HG03196 (cell line): Measurements from ENCODE around the gene PHACTR1.

Experiments
- ATAC-seq: cut with Tn5 transposase; IDR thresholded peaks from one replicate; pipeline ENCODE4 v1.9.1; 2021; ENCODE audit not compliant: unreplicated experiment

PHACTR1 gene

GRCh38 chr6:13275435-13275989 lies 558.9 kb downstream of the PHACTR1 start:
- ATAC-seq = no peak

GRCh38 chr6:13277231-13277630 lies 560.7 kb downstream of the PHACTR1 start:
- ATAC-seq = no peak

GRCh38 chr6:13278164-13278563 lies 561.6 kb downstream of the PHACTR1 start:
- ATAC-seq = no peak

GRCh38 chr6:13278991-13279390 lies 562.4 kb downstream of the PHACTR1 start:
- no peak for ATAC-seq

- no peak for ATAC-seq
Measured at GRCh38 chr6:13280254-13280653, 563.7 kb downstream of the PHACTR1 start.

GRCh38 chr6:13281686-13282085 lies 565.1 kb downstream of the PHACTR1 start:
- no peak for ATAC-seq

- ATAC-seq = no peak
Measured at GRCh38 chr6:13282393-13283069, 566.0 kb downstream of the PHACTR1 start.

GRCh38 chr6:13283331-13283730 lies 566.8 kb downstream of the PHACTR1 start:
- ATAC-seq = no peak

- no peak for ATAC-seq
Measured at GRCh38 chr6:13284646-13285045, 568.1 kb downstream of the PHACTR1 start.

- no peak for ATAC-seq
Measured at GRCh38 chr6:13285705-13286104, 569.1 kb downstream of the PHACTR1 start.

GRCh38 chr6:13286181-13286580 lies 569.6 kb downstream of the PHACTR1 start:
- ATAC-seq = no peak

- no peak for ATAC-seq
Measured at GRCh38 chr6:13287104-13287503, 570.5 kb downstream of the PHACTR1 start.

GRCh38 chr6:13288481-13288880 lies 571.9 kb downstream of the PHACTR1 start:
- no peak for ATAC-seq

GRCh38 chr6:13288969-13289391 lies 572.4 kb downstream of the PHACTR1 start:
- ATAC-seq = no peak

GRCh38 chr6:13289789-13290318 lies 573.3 kb downstream of the PHACTR1 start:
- no peak for ATAC-seq

GRCh38 chr6:13290335-13290734 lies 573.8 kb downstream of the PHACTR1 start:
- no peak for ATAC-seq

- no peak for ATAC-seq
Measured at GRCh38 chr6:13292774-13293173, 576.2 kb downstream of the PHACTR1 start.

GRCh38 chr6:13294499-13295069 lies 578.0 kb downstream of the PHACTR1 start:
- ATAC-seq = no peak

- ATAC-seq = no peak
Measured at GRCh38 chr6:13295576-13295975, 579.0 kb downstream of the PHACTR1 start.

- no peak for ATAC-seq
Measured at GRCh38 chr6:13296536-13296997, 580.0 kb downstream of the PHACTR1 start.

- ATAC-seq = no peak
Measured at GRCh38 chr6:13297391-13297790, 580.8 kb downstream of the PHACTR1 start.

- ATAC-seq = no peak
Measured at GRCh38 chr6:13298446-13298845, 581.9 kb downstream of the PHACTR1 start.
